ENCODE results near the gene ST6GALNAC2.
"Not testable (repeated sequence)": the region's sequence is repeated elsewhere in the genome, so short reads cannot be mapped to it uniquely, and the experiment has no call there.

- TF ChIP-seq, protein P1, sequence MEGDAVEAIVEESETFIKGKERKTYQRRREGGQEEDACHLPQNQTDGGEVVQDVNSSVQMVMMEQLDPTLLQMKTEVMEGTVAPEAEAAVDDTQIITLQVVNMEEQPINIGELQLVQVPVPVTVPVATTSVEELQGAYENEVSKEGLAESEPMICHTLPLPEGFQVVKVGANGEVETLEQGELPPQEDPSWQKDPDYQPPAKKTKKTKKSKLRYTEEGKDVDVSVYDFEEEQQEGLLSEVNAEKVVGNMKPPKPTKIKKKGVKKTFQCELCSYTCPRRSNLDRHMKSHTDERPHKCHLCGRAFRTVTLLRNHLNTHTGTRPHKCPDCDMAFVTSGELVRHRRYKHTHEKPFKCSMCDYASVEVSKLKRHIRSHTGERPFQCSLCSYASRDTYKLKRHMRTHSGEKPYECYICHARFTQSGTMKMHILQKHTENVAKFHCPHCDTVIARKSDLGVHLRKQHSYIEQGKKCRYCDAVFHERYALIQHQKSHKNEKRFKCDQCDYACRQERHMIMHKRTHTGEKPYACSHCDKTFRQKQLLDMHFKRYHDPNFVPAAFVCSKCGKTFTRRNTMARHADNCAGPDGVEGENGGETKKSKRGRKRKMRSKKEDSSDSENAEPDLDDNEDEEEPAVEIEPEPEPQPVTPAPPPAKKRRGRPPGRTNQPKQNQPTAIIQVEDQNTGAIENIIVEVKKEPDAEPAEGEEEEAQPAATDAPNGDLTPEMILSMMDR (IDR thresholded peaks at IDR 0.05), result not testable (repeated sequence)
- TF ChIP-seq POLR2A (IDR thresholded peaks at IDR 0.05), result not testable (repeated sequence)
These were observed 26.2 kb downstream of the ST6GALNAC2 start for GRCh38 chr17:76559460-76559859.
